AG10803 (cell line): ENCODE results near the gene DIPK1C.

Experiments
- DNase-seq: peaks from one replicate; pipeline ENCODE4 v3.0.0; 2010; ENCODE audit warnings: low read depth
- H3K4me3 ChIP-seq: 2 replicates; pipeline ENCODE4 v1.5.1; 2011; ENCODE audit warnings: mild to moderate bottlenecking, low read length, control low read depth
- CTCF ChIP-seq: conservative IDR thresholded peaks from 2 replicates; pipeline ENCODE4 v1.5.1; 2011; ENCODE audit warnings: mild to moderate bottlenecking, low read length, control low read depth, inconsistent platforms

DIPK1C gene

GRCh38 chr18:74399091-74399887, 57.8 kb downstream of the DIPK1C start:
- no peak overlapping the region for H3K4me3 ChIP-seq

GRCh38 chr18:74397572-74397971, 59.5 kb downstream of the DIPK1C start:
- no peak for TF ChIP-seq CTCF
- H3K4me3 ChIP-seq, result no peak overlapping the region
- no peak for DNase-seq

More at GRCh38 chr18:74399091-74399887, 57.8 kb downstream of the DIPK1C start:
- no peak for TF ChIP-seq CTCF
- DNase-seq, result no peak

- no peak overlapping the region for H3K4me3 ChIP-seq
- DNase-seq, result no peak
- no peak for TF ChIP-seq CTCF
These were observed 60.6 kb downstream of the DIPK1C start for GRCh38 chr18:74396171-74397169.

GRCh38 chr18:74395648-74396154, 61.4 kb downstream of the DIPK1C start:
- no peak for DNase-seq
- no peak for TF ChIP-seq CTCF
- no peak overlapping the region for H3K4me3 ChIP-seq

- no peak overlapping the region for H3K4me3 ChIP-seq
- no peak for DNase-seq
- TF ChIP-seq CTCF, result no peak
These were observed 62.1 kb downstream of the DIPK1C start for GRCh38 chr18:74395006-74395405.

GRCh38 chr18:74392323-74392722, 64.8 kb downstream of the DIPK1C start:
- no peak overlapping the region for H3K4me3 ChIP-seq
- DNase-seq, result no peak
- no peak for TF ChIP-seq CTCF
